ENCODE data around the gene JOSD1.

DNA sequence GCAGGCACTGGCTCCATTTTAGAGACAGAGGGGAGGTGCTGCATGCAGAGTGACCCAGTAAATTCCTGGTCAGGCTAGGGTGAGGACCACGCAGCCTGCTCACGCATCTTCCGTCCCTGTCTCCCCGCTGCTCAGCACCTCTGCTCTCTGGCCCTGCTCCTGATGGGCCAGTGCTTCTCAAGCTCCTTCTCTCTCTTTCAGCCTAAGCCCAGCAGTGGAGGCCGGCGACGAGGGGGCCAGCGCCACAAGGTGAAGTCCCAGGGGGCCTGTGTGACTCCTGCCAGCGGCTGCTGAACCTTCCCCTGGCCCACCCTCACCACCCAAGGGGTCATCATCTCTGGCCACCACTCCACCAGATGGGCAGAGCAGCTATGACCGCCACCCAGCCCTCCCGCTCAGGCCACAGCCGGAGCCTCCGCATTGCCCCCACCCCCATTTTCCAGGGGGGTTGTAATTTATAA is 29.7 kb upstream of the JOSD1 start:
- TF ChIP-seq, protein P1, sequence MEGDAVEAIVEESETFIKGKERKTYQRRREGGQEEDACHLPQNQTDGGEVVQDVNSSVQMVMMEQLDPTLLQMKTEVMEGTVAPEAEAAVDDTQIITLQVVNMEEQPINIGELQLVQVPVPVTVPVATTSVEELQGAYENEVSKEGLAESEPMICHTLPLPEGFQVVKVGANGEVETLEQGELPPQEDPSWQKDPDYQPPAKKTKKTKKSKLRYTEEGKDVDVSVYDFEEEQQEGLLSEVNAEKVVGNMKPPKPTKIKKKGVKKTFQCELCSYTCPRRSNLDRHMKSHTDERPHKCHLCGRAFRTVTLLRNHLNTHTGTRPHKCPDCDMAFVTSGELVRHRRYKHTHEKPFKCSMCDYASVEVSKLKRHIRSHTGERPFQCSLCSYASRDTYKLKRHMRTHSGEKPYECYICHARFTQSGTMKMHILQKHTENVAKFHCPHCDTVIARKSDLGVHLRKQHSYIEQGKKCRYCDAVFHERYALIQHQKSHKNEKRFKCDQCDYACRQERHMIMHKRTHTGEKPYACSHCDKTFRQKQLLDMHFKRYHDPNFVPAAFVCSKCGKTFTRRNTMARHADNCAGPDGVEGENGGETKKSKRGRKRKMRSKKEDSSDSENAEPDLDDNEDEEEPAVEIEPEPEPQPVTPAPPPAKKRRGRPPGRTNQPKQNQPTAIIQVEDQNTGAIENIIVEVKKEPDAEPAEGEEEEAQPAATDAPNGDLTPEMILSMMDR (IDR thresholded peaks at IDR 0.05): no peak
- no peak for TF ChIP-seq ZFX (IDR thresholded peaks at IDR 0.05; ENCODE audit: borderline replicate concordance)

Data from 22Rv1 (cell line).